Measurements from ENCODE around the gene IGFL3. TPM values are rescaled to one million over a fixed set of nuclear protein-coding genes. Genes with fewer than 3 reads are reported as not detected.
A peak's percentile ranks its signal among the peaks of the same experiment; 100 is the strongest.

IGFL3 gene
- total and polyA plus RNA-seq, 4 experiments from 2014 or later, result not detected

- Mint-ChIP-seq H3K4me1 (peaks cover 0 to 2% (median 0%) of the 10 kb centered on the region in 4 donors), H3K36me3 (no peaks in the 10 kb centered on the region), H3K27ac (no peak overlapping the region), H3K4me3 (no peak overlapping the region), H3K27me3 (peaks cover 32 to 38% of the 10 kb centered on the region in 2 donors), H3K9me3 (no peaks in the 10 kb centered on the region)
- no peak for DNase-seq
- intact Hi-C loops (cut with micrococcal nuclease), result no loop called here
- Histone ChIP-seq H3K9me3 (ENCODE audit: control insufficient read depth in 1 of 2, low read length in 2 of 2) (no peaks in the 10 kb centered on the region), H3K4me1 (ENCODE audit: insufficient read depth, low read length) (no peaks in the 10 kb centered on the region), H3K4me3 (ENCODE audit: low read length in 2 of 2) (no peak overlapping the region), H3K27me3 (ENCODE audit: insufficient read depth, low read length) (no peaks in the 10 kb centered on the region), H3K27ac (ENCODE audit: low read depth, low read length) (no peak overlapping the region), H3K36me3 (ENCODE audit: insufficient read depth, low read length) (no peaks in the 10 kb centered on the region)
- CTCF ChIA-PET (ENCODE audit: partially characterized antibody), result no interaction called here
- POLR2A ChIA-PET (ENCODE audit: partially characterized antibody), result no interaction called here
These were observed 26.1 kb upstream of the IGFL3 start for GRCh38 chr19:46150606-46151005.

- H3K27ac Mint-ChIP-seq, result peak within 1 kb of the TSS in 1 of 7 donors; percentile 1
- peaks cover 30 to 39% of the 10 kb centered on the region in 2 donors for H3K27me3 Mint-ChIP-seq
- no peak within 1 kb of the TSS for H3K4me3 Mint-ChIP-seq
- Histone ChIP-seq H3K27me3 (ENCODE audit: insufficient read depth, low read length) (no peaks in the 10 kb centered on the region), H3K4me3 (ENCODE audit: low read length in 2 of 2) (no peak within 1 kb of the TSS), H3K36me3 (ENCODE audit: insufficient read depth, low read length) (no peaks in the 10 kb centered on the region), H3K4me1 (ENCODE audit: insufficient read depth, low read length) (no peaks in the 10 kb centered on the region), H3K27ac (ENCODE audit: low read depth, low read length) (no peak within 1 kb of the TSS), H3K9me3 (ENCODE audit: control insufficient read depth in 1 of 2, low read length in 2 of 2) (no peaks in the 10 kb centered on the region)
- H3K36me3 Mint-ChIP-seq, result no peaks in the 10 kb centered on the region
- ChIA-PET CTCF (ENCODE audit: partially characterized antibody) (no interaction called here), POLR2A (ENCODE audit: partially characterized antibody) (no interaction called here)
- DNase-seq, result no peak
- intact Hi-C loops (cut with micrococcal nuclease), result no loop called here
- H3K4me1 Mint-ChIP-seq, result peaks cover 0 to 2% (median 0%) of the 10 kb centered on the region in 4 donors
- H3K9me3 Mint-ChIP-seq, result no peaks in the 10 kb centered on the region
These were observed 23.4 kb upstream of the IGFL3 start, which contains the start of gene IGFL2 for GRCh38 chr19:46147791-46148288. TSS of gene IGFL2 (plus strand) at chr19:46148238. CDS start at chr19:46148279, 41 bp downstream.

GRCh38 chr19:46147166-46147740, 22.8 kb upstream of the IGFL3 start:
- peaks cover 29 to 34% of the 10 kb centered on the region in 2 donors for H3K27me3 Mint-ChIP-seq
- H3K27me3 ChIP-seq (ENCODE audit: insufficient read depth, low read length), result no peaks in the 10 kb centered on the region
- H3K36me3 ChIP-seq (ENCODE audit: insufficient read depth, low read length), result no peaks in the 10 kb centered on the region
- CTCF ChIA-PET (ENCODE audit: partially characterized antibody), result no interaction called here
- H3K27ac Mint-ChIP-seq, result no peak overlapping the region
- intact Hi-C loops (cut with micrococcal nuclease), result no loop called here
- H3K9me3 ChIP-seq (ENCODE audit: control insufficient read depth in 1 of 2, low read length in 2 of 2), result no peaks in the 10 kb centered on the region
- POLR2A ChIA-PET (ENCODE audit: partially characterized antibody), result no interaction called here
- H3K27ac ChIP-seq (ENCODE audit: low read depth, low read length), result no peak overlapping the region
- H3K4me3 Mint-ChIP-seq, result no peak overlapping the region
- no peaks in the 10 kb centered on the region for H3K36me3 Mint-ChIP-seq
- H3K9me3 Mint-ChIP-seq, result no peaks in the 10 kb centered on the region
- peaks cover 0 to 2% (median 0%) of the 10 kb centered on the region in 4 donors for H3K4me1 Mint-ChIP-seq
- no peak for DNase-seq
- H3K4me3 ChIP-seq (ENCODE audit: low read length in 2 of 2), result no peak overlapping the region
- H3K4me1 ChIP-seq (ENCODE audit: insufficient read depth, low read length), result no peaks in the 10 kb centered on the region

GRCh38 chr19:46144756-46145155, 20.3 kb upstream of the IGFL3 start:
- H3K27me3 Mint-ChIP-seq, result peaks cover 21 to 30% of the 10 kb centered on the region in 2 donors
- Histone ChIP-seq H3K9me3 (ENCODE audit: control insufficient read depth in 1 of 2, low read length in 2 of 2) (no peaks in the 10 kb centered on the region), H3K36me3 (ENCODE audit: insufficient read depth, low read length) (no peaks in the 10 kb centered on the region), H3K4me3 (ENCODE audit: low read length in 2 of 2) (no peak overlapping the region), H3K27me3 (ENCODE audit: insufficient read depth, low read length) (no peaks in the 10 kb centered on the region), H3K27ac (ENCODE audit: low read depth, low read length) (no peak overlapping the region), H3K4me1 (ENCODE audit: insufficient read depth, low read length) (no peaks in the 10 kb centered on the region)
- ChIA-PET CTCF (ENCODE audit: partially characterized antibody) (no interaction called here), POLR2A (ENCODE audit: partially characterized antibody) (no interaction called here)
- no peak overlapping the region for H3K4me3 Mint-ChIP-seq
- intact Hi-C loops (cut with micrococcal nuclease), result no loop called here
- no peak overlapping the region for H3K27ac Mint-ChIP-seq
- H3K36me3 Mint-ChIP-seq, result no peaks in the 10 kb centered on the region
- peaks cover 0 to 2% (median 0%) of the 10 kb centered on the region in 4 donors for H3K4me1 Mint-ChIP-seq
- H3K9me3 Mint-ChIP-seq, result no peaks in the 10 kb centered on the region
- no peak for DNase-seq

- no peaks in the 10 kb centered on the region for H3K27me3 ChIP-seq (ENCODE audit: insufficient read depth, low read length)
- H3K36me3 Mint-ChIP-seq, result no peaks in the 10 kb centered on the region
- ChIA-PET POLR2A (ENCODE audit: partially characterized antibody) (no interaction called here), CTCF (ENCODE audit: partially characterized antibody) (no interaction called here)
- H3K27ac ChIP-seq (ENCODE audit: low read depth, low read length), result no peak overlapping the region
- DNase-seq, result no peak
- no peak overlapping the region for H3K4me3 Mint-ChIP-seq
- intact Hi-C loops (cut with micrococcal nuclease), result no loop called here
- H3K4me1 ChIP-seq (ENCODE audit: insufficient read depth, low read length), result no peaks in the 10 kb centered on the region
- no peak overlapping the region for H3K27ac Mint-ChIP-seq
- no peak overlapping the region for H3K4me3 ChIP-seq (ENCODE audit: low read length in 2 of 2)
- H3K27me3 Mint-ChIP-seq, result peaks cover 20 to 22% of the 10 kb centered on the region in 2 donors
- H3K4me1 Mint-ChIP-seq, result no peaks in the 10 kb centered on the region
- no peaks in the 10 kb centered on the region for H3K9me3 Mint-ChIP-seq
- no peaks in the 10 kb centered on the region for H3K36me3 ChIP-seq (ENCODE audit: insufficient read depth, low read length)
- H3K9me3 ChIP-seq (ENCODE audit: control insufficient read depth in 1 of 2, low read length in 2 of 2), result no peaks in the 10 kb centered on the region
These were observed 17.8 kb upstream of the IGFL3 start for GRCh38 chr19:46142294-46142693.

- no peaks in the 10 kb centered on the region for H3K27me3 ChIP-seq (ENCODE audit: insufficient read depth, low read length)
- Mint-ChIP-seq H3K27me3 (peaks cover 15 to 22% of the 10 kb centered on the region in 2 donors), H3K27ac (no peak overlapping the region), H3K36me3 (no peaks in the 10 kb centered on the region), H3K9me3 (no peaks in the 10 kb centered on the region), H3K4me1 (no peaks in the 10 kb centered on the region), H3K4me3 (no peak overlapping the region)
- no peak overlapping the region for H3K4me3 ChIP-seq (ENCODE audit: low read length in 2 of 2)
- POLR2A ChIA-PET (ENCODE audit: partially characterized antibody), result no interaction called here
- CTCF ChIA-PET (ENCODE audit: partially characterized antibody), result no interaction called here
- H3K36me3 ChIP-seq (ENCODE audit: insufficient read depth, low read length), result no peaks in the 10 kb centered on the region
- no peaks in the 10 kb centered on the region for H3K9me3 ChIP-seq (ENCODE audit: control insufficient read depth in 1 of 2, low read length in 2 of 2)
- no peaks in the 10 kb centered on the region for H3K4me1 ChIP-seq (ENCODE audit: insufficient read depth, low read length)
- intact Hi-C loops (cut with micrococcal nuclease), result no loop called here
- no peak overlapping the region for H3K27ac ChIP-seq (ENCODE audit: low read depth, low read length)
- DNase-seq, result no peak
These were observed 16.9 kb upstream of the IGFL3 start for GRCh38 chr19:46141421-46141820.

- intact Hi-C loops (cut with micrococcal nuclease), result no loop called here
- Histone ChIP-seq H3K9me3 (ENCODE audit: control insufficient read depth in 1 of 2, low read length in 2 of 2) (no peaks in the 10 kb centered on the region), H3K36me3 (ENCODE audit: insufficient read depth, low read length) (no peaks in the 10 kb centered on the region), H3K4me1 (ENCODE audit: insufficient read depth, low read length) (no peaks in the 10 kb centered on the region), H3K27ac (ENCODE audit: low read depth, low read length) (no peak overlapping the region), H3K4me3 (ENCODE audit: low read length in 2 of 2) (no peak overlapping the region), H3K27me3 (ENCODE audit: insufficient read depth, low read length) (no peaks in the 10 kb centered on the region)
- peak overlapping the region in 1 of 7 donors; percentile 18 for H3K27ac Mint-ChIP-seq
- H3K4me1 Mint-ChIP-seq, result no peaks in the 10 kb centered on the region
- H3K27me3 Mint-ChIP-seq, result peaks cover 16 to 22% of the 10 kb centered on the region in 2 donors
- ChIA-PET POLR2A (ENCODE audit: partially characterized antibody) (no interaction called here), CTCF (ENCODE audit: partially characterized antibody) (interaction anchor here (0.6 kb wide), 1 partner anchor 108 kb away, joined by 4 read pairs; no protein-coding TSS in a partner anchor)
- H3K36me3 Mint-ChIP-seq, result no peaks in the 10 kb centered on the region
- H3K4me3 Mint-ChIP-seq, result no peak overlapping the region
- DNase-seq, result no peak
- no peaks in the 10 kb centered on the region for H3K9me3 Mint-ChIP-seq
These were observed 13.5 kb upstream of the IGFL3 start for GRCh38 chr19:46137915-46138473.
